Measurements from ENCODE around the gene NPHP1.
"Not testable (repeated sequence)": the region's sequence is repeated elsewhere in the genome, so short reads cannot be mapped to it uniquely, and the experiment has no call there.

The NPHP1 gene

DNA sequence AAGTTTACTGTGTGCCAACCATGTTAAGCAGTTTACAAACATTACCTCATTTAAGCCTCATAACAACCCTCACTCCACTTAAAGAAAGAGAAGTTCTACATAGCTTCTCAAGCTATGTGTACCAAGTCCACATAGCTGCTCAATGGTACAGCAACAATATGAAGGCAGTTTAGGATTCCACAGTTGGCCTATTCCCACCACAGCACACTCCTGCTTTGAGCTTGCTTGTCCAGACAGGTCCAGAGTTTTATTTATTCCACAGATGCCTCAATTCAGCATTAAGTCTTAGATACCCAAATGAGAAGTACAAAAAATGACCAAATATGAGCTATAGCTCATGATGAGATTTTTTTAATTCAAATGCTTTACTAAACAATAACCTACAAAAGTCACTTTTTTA lies 24.8 kb downstream of the NPHP1 start:
- Histone ChIP-seq H3K4me3 (ENCODE audit: low read length) (no peak overlapping the region), H3K4me1 (ENCODE audit: control insufficient read depth, low read depth, low read length) (no peaks in the 10 kb centered on the region), H3K36me3 (ENCODE audit: control insufficient read depth, low read depth, low read length) (no peaks in the 10 kb centered on the region), H3K27me3 (ENCODE audit: control insufficient read depth, insufficient read depth, low read length) (no peaks in the 10 kb centered on the region), H3K27ac (ENCODE audit: low read length) (no peak overlapping the region), H3K9ac (ENCODE audit: low read length) (no peak overlapping the region), H3K9me3 (ENCODE audit: control insufficient read depth, low read depth, low read length) (peaks cover 6% of the 10 kb centered on the region)

DNA sequence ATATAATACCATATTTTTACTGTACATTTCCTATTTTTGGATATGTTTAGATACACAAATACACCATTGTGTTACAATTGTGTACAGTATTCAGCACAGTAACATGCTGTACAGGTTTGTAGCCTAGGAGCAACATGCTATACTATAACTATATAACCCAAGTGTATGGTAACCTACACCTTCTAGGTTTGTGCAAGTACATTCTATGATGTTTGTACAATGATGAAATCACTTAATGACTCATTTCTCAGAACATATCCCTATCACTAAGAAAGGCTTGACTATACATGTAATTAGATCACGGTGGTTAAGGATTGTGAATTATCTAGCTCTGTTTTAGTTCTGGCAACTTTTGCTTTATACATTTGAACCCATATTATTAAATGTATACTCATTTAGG lies 31.3 kb downstream of the NPHP1 start:
- no peak overlapping the region for H3K9ac ChIP-seq (ENCODE audit: low read length)
- no peaks in the 10 kb centered on the region for H3K4me1 ChIP-seq (ENCODE audit: control insufficient read depth, low read depth, low read length)
- H3K27me3 ChIP-seq (ENCODE audit: control insufficient read depth, insufficient read depth, low read length): no peaks in the 10 kb centered on the region
- no peak overlapping the region for H3K27ac ChIP-seq (ENCODE audit: low read length)
- no peak overlapping the region for H3K4me3 ChIP-seq (ENCODE audit: low read length)
- no peaks in the 10 kb centered on the region for H3K9me3 ChIP-seq (ENCODE audit: control insufficient read depth, low read depth, low read length)
- no peaks in the 10 kb centered on the region for H3K36me3 ChIP-seq (ENCODE audit: control insufficient read depth, low read depth, low read length)

DNA sequence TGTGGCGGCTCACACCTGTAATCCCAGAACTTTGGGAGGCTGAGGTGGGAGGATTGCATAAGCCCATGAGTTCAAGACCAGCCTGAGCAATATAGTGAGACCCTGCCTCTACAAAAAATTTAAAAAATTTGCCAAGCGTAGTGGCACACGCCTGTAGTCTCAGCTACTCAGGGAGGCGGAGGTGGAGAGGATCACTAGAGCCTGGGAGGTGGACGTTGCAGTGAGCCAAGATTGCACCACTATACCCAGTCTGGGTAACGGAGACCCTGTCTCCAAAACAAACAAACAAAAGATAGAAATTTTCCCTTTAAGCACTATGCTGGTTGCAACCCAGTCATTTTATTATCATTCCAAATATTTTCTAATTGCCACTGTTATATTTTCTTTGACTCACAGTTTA lies 32.3 kb downstream of the NPHP1 start:
- H3K27me3 ChIP-seq (ENCODE audit: control insufficient read depth, insufficient read depth, low read length): no peaks in the 10 kb centered on the region
- H3K4me1 ChIP-seq (ENCODE audit: control insufficient read depth, low read depth, low read length): peaks cover 9% of the 10 kb centered on the region
- H3K4me3 ChIP-seq (ENCODE audit: low read length): no peak overlapping the region
- no peak overlapping the region for H3K27ac ChIP-seq (ENCODE audit: low read length)
- H3K36me3 ChIP-seq (ENCODE audit: control insufficient read depth, low read depth, low read length): no peaks in the 10 kb centered on the region
- no peaks in the 10 kb centered on the region for H3K9me3 ChIP-seq (ENCODE audit: control insufficient read depth, low read depth, low read length)
- no peak overlapping the region for H3K9ac ChIP-seq (ENCODE audit: low read length)

DNA sequence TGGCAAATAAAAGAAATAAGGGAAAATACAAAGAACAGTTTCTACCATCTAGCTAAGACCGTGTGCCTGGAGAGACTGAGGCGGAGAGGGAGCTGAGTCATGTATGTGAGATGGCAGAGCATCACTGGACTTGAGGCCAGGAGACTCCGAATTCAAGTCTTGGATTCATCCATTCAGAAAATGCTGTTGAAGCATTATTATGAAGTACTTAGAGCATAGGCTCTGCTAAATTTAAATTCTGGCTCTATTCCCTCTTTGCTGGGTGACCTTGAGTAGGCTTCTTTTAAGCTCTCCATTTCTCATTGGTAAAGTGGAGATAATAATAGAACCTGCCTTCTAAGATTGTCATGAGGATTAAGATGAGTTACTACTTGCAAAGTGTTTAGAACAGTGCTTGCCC lies 34.7 kb downstream of the NPHP1 start:
- Histone ChIP-seq H3K4me3 (ENCODE audit: low read length) (no peak overlapping the region), H3K27me3 (ENCODE audit: control insufficient read depth, insufficient read depth, low read length) (no peaks in the 10 kb centered on the region), H3K9me3 (ENCODE audit: control insufficient read depth, low read depth, low read length) (no peaks in the 10 kb centered on the region), H3K4me1 (ENCODE audit: control insufficient read depth, low read depth, low read length) (peaks cover 24% of the 10 kb centered on the region), H3K36me3 (ENCODE audit: control insufficient read depth, low read depth, low read length) (no peaks in the 10 kb centered on the region), H3K27ac (ENCODE audit: low read length) (no peak overlapping the region), H3K9ac (ENCODE audit: low read length) (no peak overlapping the region)

- Histone ChIP-seq H3K27ac (ENCODE audit: low read length) (no peak overlapping the region), H3K4me1 (ENCODE audit: control insufficient read depth, low read depth, low read length) (peaks cover 24% of the 10 kb centered on the region), H3K4me3 (ENCODE audit: low read length) (no peak overlapping the region), H3K9ac (ENCODE audit: low read length) (no peak overlapping the region), H3K36me3 (ENCODE audit: control insufficient read depth, low read depth, low read length) (no peaks in the 10 kb centered on the region), H3K9me3 (ENCODE audit: control insufficient read depth, low read depth, low read length) (no peaks in the 10 kb centered on the region), H3K27me3 (ENCODE audit: control insufficient read depth, insufficient read depth, low read length) (no peaks in the 10 kb centered on the region)
Observed at GRCh38 chr2:110167326-110168000, 37.4 kb downstream of the NPHP1 start.

- H3K27me3 ChIP-seq (ENCODE audit: control insufficient read depth, insufficient read depth, low read length): no peaks in the 10 kb centered on the region
- no peak overlapping the region for H3K4me3 ChIP-seq (ENCODE audit: low read length)
- H3K9ac ChIP-seq (ENCODE audit: low read length): no peak overlapping the region
- peaks cover 24% of the 10 kb centered on the region for H3K4me1 ChIP-seq (ENCODE audit: control insufficient read depth, low read depth, low read length)
- no peak overlapping the region for H3K27ac ChIP-seq (ENCODE audit: low read length)
- H3K9me3 ChIP-seq (ENCODE audit: control insufficient read depth, low read depth, low read length): no peaks in the 10 kb centered on the region
- H3K36me3 ChIP-seq (ENCODE audit: control insufficient read depth, low read depth, low read length): no peaks in the 10 kb centered on the region
Observed at GRCh38 chr2:110166266-110166665, 38.5 kb downstream of the NPHP1 start.

DNA sequence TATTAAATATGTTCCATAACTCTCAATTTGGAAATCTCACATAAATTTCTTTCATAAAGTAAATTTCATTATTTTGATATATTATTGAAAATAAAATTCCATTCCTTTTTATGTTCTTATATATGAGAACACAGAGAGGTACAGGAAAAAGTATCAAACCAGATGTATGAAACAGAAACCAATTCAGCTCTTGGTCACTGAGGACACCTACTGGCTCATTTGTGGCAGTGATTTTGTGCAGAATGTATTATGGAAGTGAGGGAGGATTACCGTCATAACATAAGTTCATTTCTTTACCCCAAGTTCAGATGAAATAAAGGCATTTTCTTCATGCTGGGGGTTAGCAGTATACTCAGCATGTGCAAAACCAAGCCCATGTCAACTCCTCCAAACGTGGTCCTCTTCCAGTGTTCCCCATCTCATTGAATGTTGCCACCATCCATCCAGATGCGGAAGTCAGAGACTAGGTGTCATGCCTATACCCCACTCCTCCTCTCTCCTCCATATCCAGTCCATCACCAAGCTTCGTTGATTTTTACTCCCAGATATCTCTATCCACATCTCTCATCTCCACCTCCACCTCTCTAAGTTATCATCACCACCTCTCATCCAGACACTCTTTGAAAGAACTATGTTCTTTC lies 47.5 kb downstream of the NPHP1 start:
- no peak overlapping the region for H3K27ac ChIP-seq (ENCODE audit: low read length)
- H3K9me3 ChIP-seq (ENCODE audit: control insufficient read depth, low read depth, low read length): peaks cover 11% of the 10 kb centered on the region
- H3K27me3 ChIP-seq (ENCODE audit: control insufficient read depth, insufficient read depth, low read length): no peaks in the 10 kb centered on the region

GRCh38 chr2:110154828-110155227 lies 50.0 kb downstream of the NPHP1 start:
- H3K36me3 ChIP-seq (ENCODE audit: control insufficient read depth, low read depth, low read length); H3K9ac ChIP-seq (ENCODE audit: low read length); H3K27me3 ChIP-seq (ENCODE audit: control insufficient read depth, insufficient read depth, low read length); H3K27ac ChIP-seq (ENCODE audit: low read length); H3K4me1 ChIP-seq (ENCODE audit: control insufficient read depth, low read depth, low read length); H3K4me3 ChIP-seq (ENCODE audit: low read length): not testable (repeated sequence)
- peaks cover 11% of the 10 kb centered on the region for H3K9me3 ChIP-seq (ENCODE audit: control insufficient read depth, low read depth, low read length)

More for the DNA sequence above, 47.5 kb downstream of the NPHP1 start:
- H3K4me1 ChIP-seq (ENCODE audit: control insufficient read depth, low read depth, low read length): no peaks in the 10 kb centered on the region
- H3K36me3 ChIP-seq (ENCODE audit: control insufficient read depth, low read depth, low read length): no peaks in the 10 kb centered on the region
- no peak overlapping the region for H3K9ac ChIP-seq (ENCODE audit: low read length)
- H3K4me3 ChIP-seq (ENCODE audit: low read length): no peak overlapping the region

GRCh38 chr2:110154188-110154587 lies 50.6 kb downstream of the NPHP1 start:
- not testable (repeated sequence) for H3K4me1 ChIP-seq (ENCODE audit: control insufficient read depth, low read depth, low read length); H3K9ac ChIP-seq (ENCODE audit: low read length); H3K36me3 ChIP-seq (ENCODE audit: control insufficient read depth, low read depth, low read length); H3K27ac ChIP-seq (ENCODE audit: low read length); H3K27me3 ChIP-seq (ENCODE audit: control insufficient read depth, insufficient read depth, low read length); H3K4me3 ChIP-seq (ENCODE audit: low read length)
- peaks cover 11% of the 10 kb centered on the region for H3K9me3 ChIP-seq (ENCODE audit: control insufficient read depth, low read depth, low read length)

DNA sequence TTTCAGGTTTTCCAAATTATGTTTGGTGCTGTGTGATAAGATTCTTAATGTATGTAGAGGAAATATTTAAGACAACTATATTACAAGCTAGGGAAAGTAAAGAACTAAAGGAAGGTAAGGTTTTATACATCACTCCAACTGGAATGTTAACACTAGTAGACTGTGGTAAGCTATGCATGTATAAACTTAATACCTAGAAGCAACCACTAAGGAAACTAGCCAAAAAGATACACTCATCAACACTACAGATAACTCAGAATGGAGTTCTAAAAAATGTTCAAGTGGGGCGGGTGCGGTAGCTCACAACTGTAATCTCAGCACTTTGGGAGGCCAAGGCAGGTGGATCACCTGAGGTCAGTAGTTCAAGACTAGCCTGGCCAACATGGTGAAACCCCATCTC lies 51.4 kb downstream of the NPHP1 start:
- Histone ChIP-seq H3K4me1 (ENCODE audit: control insufficient read depth, low read depth, low read length) (no peaks in the 10 kb centered on the region), H3K27me3 (ENCODE audit: control insufficient read depth, insufficient read depth, low read length) (no peaks in the 10 kb centered on the region), H3K9me3 (ENCODE audit: control insufficient read depth, low read depth, low read length) (peaks cover 11% of the 10 kb centered on the region), H3K4me3 (ENCODE audit: low read length) (no peak overlapping the region), H3K27ac (ENCODE audit: low read length) (no peak overlapping the region), H3K36me3 (ENCODE audit: control insufficient read depth, low read depth, low read length) (no peaks in the 10 kb centered on the region), H3K9ac (ENCODE audit: low read length) (no peak overlapping the region)

GRCh38 chr2:110152943-110153342 lies 51.9 kb downstream of the NPHP1 start:
- H3K9me3 ChIP-seq (ENCODE audit: control insufficient read depth, low read depth, low read length): peaks cover 11% of the 10 kb centered on the region
- no peaks in the 10 kb centered on the region for H3K36me3 ChIP-seq (ENCODE audit: control insufficient read depth, low read depth, low read length)
- H3K9ac ChIP-seq (ENCODE audit: low read length): no peak overlapping the region
- no peaks in the 10 kb centered on the region for H3K27me3 ChIP-seq (ENCODE audit: control insufficient read depth, insufficient read depth, low read length)
- no peak overlapping the region for H3K27ac ChIP-seq (ENCODE audit: low read length)
- H3K4me1 ChIP-seq (ENCODE audit: control insufficient read depth, low read depth, low read length): no peaks in the 10 kb centered on the region
- no peak overlapping the region for H3K4me3 ChIP-seq (ENCODE audit: low read length)

All from iPS-18a (cell line).